Colonic mucosa (tissue), 4 donors: ENCODE data around the gene SLC38A3. TPM values are rescaled to one million over a fixed set of nuclear protein-coding genes. Genes with fewer than 3 reads are reported as not detected.
"Not testable (repeated sequence)": the region's sequence is repeated elsewhere in the genome, so short reads cannot be mapped to it uniquely, and the experiment has no call there.

ENCODE experiments used
- DNase-seq: peaks from one replicate; pipeline ENCODE4 v3.0.0-alpha.2; 2020
- H3K27ac ChIP-seq: fragments of 200-600 bp; one replicate; pipeline ENCODE4 v1.8.0; 2021
- H3K27me3 ChIP-seq: fragments of 200-600 bp; one replicate; pipeline ENCODE4 v1.8.0; 2021
- H3K36me3 ChIP-seq: fragments of 200-600 bp; one replicate; pipeline ENCODE4 v1.8.0; 2021
- H3K4me1 ChIP-seq: fragments of 200-600 bp; one replicate; pipeline ENCODE4 v1.8.0; 2021; ENCODE audit warnings: mild to moderate bottlenecking
- H3K4me3 ChIP-seq: fragments of 200-600 bp; one replicate; pipeline ENCODE4 v1.8.0; 2021
- H3K9ac ChIP-seq, 2 donors: one replicate each; pipeline ENCODE4 v1.7.0; 2013; ENCODE audit warnings: control low read depth in 2 of 2, low read depth in 2 of 2, low read length in 2 of 2
- H3K9me3 ChIP-seq: fragments of 200-600 bp; one replicate; pipeline ENCODE4 v1.8.0; 2021
- CTCF ChIP-seq: fragments of 200-600 bp; IDR thresholded peaks from one replicate; pipeline ENCODE4 v1.8.0; 2022; ENCODE audit warnings: antibody characterized with exemption, mild to moderate bottlenecking
- intact Hi-C: fragments of 100-400 bp; cut with DNase I; formaldehyde crosslinking; loops from one replicate; pipeline ENCODE4 v1.14.1; 2022
- total RNA-seq, 2 donors: library from RNA; stranded (reverse); fragmentation: NEBNext Ultra II Directional in 1 of 2; extraction: Animal tissue kit (Norgen Biotek cat#: 25700) in 1 of 2; gene quantifications; one replicate each; pipeline ENCODE4 v1.2.1, GENCODE V29; 2021
- donor health status: healthy.
- donor health status: DM: no; HTN: no; CAD: no.
- donor health status: DM: no; HTN: no; CAD: no.

Gene SLC38A3
- total RNA-seq, 2 donors from 2014 or later: 0.24 to 0.40 TPM

GRCh38 chr3:50258979-50259378 lies 53.9 kb downstream of the SLC38A3 start:
- intact Hi-C loops: no loop called here
- H3K4me3 ChIP-seq: no peak overlapping the region
- no peak for DNase-seq
- peaks cover 8% of the 10 kb centered on the region for H3K36me3 ChIP-seq
- no peak overlapping the region for H3K27ac ChIP-seq
- no peaks in the 10 kb centered on the region for H3K9me3 ChIP-seq
- no peak for TF ChIP-seq CTCF
- peak overlapping the region in 1 of 2 donors; percentile 55 for H3K9ac ChIP-seq
- no peaks in the 10 kb centered on the region for H3K27me3 ChIP-seq
- H3K4me1 ChIP-seq: peaks cover 4% of the 10 kb centered on the region

- Histone ChIP-seq H3K4me3 (no peak overlapping the region), H3K4me1 (peaks cover 4% of the 10 kb centered on the region), H3K27me3 (no peaks in the 10 kb centered on the region), H3K9me3 (no peaks in the 10 kb centered on the region), H3K9ac (peak overlapping the region; percentile 55 to 86), H3K36me3 (peaks cover 8% of the 10 kb centered on the region), H3K27ac (peak overlapping the region; percentile 90)
- TF ChIP-seq CTCF: no peak
- intact Hi-C loops: no loop called here
- DNase-seq: no peak
Observed at GRCh38 chr3:50259432-50260026, 54.5 kb downstream of the SLC38A3 start.

- intact Hi-C loops: no loop called here
- Histone ChIP-seq H3K9ac (peak overlapping the region; percentile 81 to 86), H3K9me3 (no peaks in the 10 kb centered on the region), H3K27ac (peak overlapping the region; percentile 90), H3K27me3 (no peaks in the 10 kb centered on the region), H3K36me3 (peaks cover 8% of the 10 kb centered on the region), H3K4me3 (peak overlapping the region; percentile 64), H3K4me1 (peaks cover 4% of the 10 kb centered on the region)
- DNase-seq: peak; percentile 92
- peak; percentile 96 for TF ChIP-seq CTCF
Observed at GRCh38 chr3:50260027-50260941, 55.2 kb downstream of the SLC38A3 start.

DNA sequence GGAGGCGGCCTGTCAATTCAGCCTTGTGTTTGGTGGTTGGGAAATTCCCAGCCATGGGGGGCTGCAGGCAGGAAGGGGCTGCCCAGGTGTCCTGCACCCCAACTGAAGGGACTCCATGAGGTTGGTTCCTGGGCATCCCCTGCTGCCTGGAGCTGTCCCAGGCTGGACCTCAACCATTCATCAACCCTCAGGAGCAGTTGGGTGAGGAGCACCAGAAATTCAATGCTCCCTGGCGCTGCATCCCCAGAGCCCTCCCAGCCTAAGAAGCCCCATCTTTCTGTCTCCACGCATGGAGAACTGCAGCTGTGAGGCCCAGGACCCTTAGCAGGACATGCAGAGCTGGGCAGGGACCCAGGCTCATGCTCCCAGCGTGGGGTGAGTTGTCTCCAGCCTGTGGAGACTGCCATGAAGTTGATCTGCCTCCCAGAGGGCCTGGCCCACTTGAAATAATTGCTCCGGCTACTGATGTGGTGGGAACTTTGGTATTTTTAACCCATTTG lies 55.9 kb downstream of the SLC38A3 start:
- Histone ChIP-seq H3K9me3 (no peaks in the 10 kb centered on the region), H3K27ac (peak overlapping the region; percentile 90), H3K36me3 (peaks cover 8% of the 10 kb centered on the region), H3K4me1 (peaks cover 4% of the 10 kb centered on the region), H3K27me3 (no peaks in the 10 kb centered on the region), H3K4me3 (peak overlapping the region; percentile 64), H3K9ac (peak overlapping the region; percentile 81 to 86)
- DNase-seq: no peak
- intact Hi-C loops: no loop called here
- no peak for TF ChIP-seq CTCF

DNA sequence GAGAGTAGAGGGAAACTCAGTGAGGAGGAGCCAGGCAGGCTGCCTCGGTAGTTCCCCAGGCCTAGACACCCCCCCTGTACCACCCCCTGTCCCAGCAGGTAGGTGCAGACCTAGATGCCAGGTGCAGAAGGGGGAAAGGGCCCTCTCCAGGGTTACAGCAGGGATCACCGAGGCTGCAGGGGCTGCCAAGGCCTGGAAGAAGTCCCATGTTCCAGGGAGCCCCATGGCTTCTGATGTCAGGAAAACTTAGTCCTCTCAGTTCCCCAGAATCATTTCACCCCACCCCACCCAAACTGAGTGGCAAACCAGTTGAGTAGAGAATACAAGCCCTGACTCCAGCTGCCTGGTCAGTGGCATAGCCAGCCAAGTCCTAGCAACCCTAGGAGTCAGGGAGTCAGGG lies 56.4 kb downstream of the SLC38A3 start:
- peaks cover 4% of the 10 kb centered on the region for H3K4me1 ChIP-seq
- peaks cover 3% of the 10 kb centered on the region for H3K36me3 ChIP-seq
- peak overlapping the region; percentile 27 to 81 for H3K9ac ChIP-seq
- H3K27me3 ChIP-seq: no peaks in the 10 kb centered on the region
- intact Hi-C loops: no loop called here
- H3K9me3 ChIP-seq: no peaks in the 10 kb centered on the region
- no peak for DNase-seq
- TF ChIP-seq CTCF: no peak
- H3K4me3 ChIP-seq: no peak overlapping the region
- H3K27ac ChIP-seq: peak overlapping the region; percentile 90

DNA sequence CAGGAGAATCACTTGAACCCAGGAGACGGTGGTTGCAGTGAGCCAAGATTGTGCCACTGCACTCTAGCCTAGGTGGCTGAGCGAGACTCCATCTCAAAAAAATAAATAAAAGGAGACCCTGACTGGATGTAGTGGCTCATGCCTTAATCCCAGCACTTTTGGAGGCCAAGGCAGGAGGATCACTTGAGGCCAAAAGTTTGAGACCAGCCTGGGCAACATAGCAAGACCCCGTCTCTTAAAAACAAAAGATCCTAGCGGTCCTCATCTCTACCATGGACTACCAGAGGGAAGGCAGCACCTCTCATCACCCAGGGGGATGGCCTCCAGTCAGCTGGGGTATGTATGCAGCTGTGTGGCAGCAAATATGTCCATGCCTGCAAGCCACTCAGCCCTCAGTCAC lies 57.1 kb downstream of the SLC38A3 start:
- H3K4me3 ChIP-seq, H3K36me3 ChIP-seq, intact Hi-C loops, DNase-seq, H3K9me3 ChIP-seq, H3K27ac ChIP-seq, H3K27me3 ChIP-seq, H3K4me1 ChIP-seq, H3K9ac ChIP-seq: not testable (repeated sequence)
